GM19452 (cell line): ENCODE measurements around the gene ANKRD2.
"Not testable (repeated sequence)": the region's sequence is repeated elsewhere in the genome, so short reads cannot be mapped to it uniquely, and the experiment has no call there.

Experiments
- ATAC-seq: cut with Tn5 transposase; IDR thresholded peaks from one replicate; pipeline ENCODE4 v1.9.1; 2021; ENCODE audit not compliant: unreplicated experiment

The ANKRD2 gene

DNA sequence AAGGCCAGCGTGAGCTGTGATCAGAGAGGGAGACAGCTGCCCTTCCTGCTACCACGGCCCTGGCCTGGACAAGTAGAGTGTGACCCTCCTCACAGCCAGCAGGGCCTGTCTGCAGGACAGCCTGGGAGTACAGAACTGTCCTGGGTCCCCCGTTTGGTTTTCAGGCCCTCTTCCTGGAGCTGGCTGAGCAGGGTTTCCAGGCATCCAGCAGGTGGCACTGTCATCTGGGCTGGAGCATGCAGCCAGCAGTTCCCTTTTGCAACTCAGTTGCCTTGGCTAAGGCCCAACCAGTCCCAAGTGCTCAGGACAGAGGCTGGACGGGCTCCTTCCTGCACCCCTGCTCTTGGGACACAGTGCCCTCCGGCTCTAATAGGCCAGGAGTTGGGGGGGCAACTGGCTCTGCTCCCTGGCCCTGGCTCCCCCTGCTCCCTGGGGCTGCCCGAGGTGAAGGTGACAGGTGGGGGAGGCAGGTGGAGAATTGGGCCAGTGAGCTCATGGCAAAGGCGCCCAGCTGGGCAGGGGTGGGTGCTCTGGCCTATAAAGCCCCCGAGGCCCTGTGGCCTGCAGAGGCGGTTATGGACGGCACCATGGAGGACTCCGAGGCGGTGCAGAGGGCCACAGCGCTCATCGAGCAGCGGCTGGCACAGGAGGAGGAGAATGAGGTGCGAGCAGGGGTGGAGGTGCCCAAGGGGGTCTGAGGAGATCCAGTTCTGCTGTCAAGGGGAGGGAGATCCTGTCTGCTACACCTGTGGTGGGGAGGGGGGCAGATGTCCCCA is at the start of gene ANKRD2:
ANKRD2 (plus strand) TSS at position 566 of the 776 bp plus-strand sequence; CDS start at position 576, 10 bp downstream.
- ATAC-seq, result peak; percentile 60

GRCh38 chr10:97522937-97523336 is 49.6 kb upstream of the ANKRD2 start:
- no peak for ATAC-seq

DNA sequence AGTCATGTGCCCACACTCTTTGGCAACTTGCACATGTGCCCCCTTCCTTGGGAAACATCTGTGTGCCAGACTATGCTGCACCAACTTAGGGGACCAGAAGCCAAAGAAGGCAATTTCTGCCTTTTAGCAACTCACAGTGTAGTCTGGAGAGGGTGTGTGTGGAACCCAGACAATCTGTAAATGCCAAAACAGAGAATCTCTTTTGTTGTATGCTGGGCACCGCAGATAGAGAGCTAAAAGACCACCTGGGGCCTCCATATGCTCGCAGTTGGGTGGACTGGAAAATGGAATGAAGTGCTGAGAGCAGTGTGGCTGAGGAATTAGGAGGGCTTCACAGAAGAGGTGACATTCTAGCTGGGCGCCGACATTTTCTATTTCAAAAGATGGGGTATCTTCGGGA is 47.5 kb upstream of the ANKRD2 start:
- no peak for ATAC-seq

- ATAC-seq, result no peak
Measured at GRCh38 chr10:97525683-97526110, 46.9 kb upstream of the ANKRD2 start.

DNA sequence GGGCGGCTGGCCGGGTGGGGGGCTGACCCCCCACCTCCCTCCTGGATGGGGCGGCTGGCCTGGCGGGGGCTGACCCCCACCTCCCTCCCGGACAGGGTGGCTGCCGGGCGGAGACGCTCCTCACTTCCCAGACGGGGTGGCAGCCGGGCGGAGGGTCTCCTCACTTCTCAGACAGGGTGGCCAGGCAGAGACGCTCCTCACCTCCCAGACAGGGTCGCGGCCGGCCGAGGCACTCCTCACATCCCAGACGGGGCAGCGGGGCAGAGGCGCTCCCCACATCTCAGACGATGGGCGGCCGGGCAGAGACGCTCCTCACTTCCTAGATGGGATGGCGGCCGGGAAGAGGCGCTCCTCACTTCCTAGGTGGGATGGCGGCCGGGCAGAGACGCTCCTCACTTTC is 43.7 kb upstream of the ANKRD2 start:
- ATAC-seq, result not testable (repeated sequence)

- no peak for ATAC-seq
Measured at GRCh38 chr10:97529685-97530465, 42.7 kb upstream of the ANKRD2 start.

DNA sequence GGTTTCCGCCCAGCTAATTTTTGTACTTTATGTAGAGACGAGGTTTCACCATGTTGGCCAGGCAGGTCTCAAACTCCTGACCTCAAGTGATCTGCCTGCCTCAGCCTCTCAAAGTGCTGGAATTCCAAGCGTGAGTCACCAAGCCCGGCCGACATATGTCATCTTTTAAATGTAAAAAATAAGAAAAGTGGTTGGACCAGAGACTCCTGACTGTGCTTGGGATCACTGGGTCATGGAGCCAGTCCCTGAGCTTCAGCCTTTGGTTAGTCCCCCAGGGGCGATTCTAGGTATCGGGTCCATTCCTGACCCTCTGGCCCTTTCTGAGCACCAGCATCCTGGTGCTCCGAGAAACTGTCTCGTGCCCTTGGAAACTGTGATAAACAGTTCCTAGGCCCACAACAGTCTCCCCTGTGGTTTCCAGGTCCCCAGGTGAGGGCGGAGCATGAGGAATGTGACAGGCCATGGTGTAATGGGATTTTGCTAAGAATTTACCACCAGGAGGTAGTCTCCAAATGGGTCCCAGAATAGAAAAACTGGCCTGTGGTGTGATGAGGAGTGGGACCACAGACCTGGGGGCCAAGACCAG is 41.1 kb upstream of the ANKRD2 start:
- no peak for ATAC-seq

DNA sequence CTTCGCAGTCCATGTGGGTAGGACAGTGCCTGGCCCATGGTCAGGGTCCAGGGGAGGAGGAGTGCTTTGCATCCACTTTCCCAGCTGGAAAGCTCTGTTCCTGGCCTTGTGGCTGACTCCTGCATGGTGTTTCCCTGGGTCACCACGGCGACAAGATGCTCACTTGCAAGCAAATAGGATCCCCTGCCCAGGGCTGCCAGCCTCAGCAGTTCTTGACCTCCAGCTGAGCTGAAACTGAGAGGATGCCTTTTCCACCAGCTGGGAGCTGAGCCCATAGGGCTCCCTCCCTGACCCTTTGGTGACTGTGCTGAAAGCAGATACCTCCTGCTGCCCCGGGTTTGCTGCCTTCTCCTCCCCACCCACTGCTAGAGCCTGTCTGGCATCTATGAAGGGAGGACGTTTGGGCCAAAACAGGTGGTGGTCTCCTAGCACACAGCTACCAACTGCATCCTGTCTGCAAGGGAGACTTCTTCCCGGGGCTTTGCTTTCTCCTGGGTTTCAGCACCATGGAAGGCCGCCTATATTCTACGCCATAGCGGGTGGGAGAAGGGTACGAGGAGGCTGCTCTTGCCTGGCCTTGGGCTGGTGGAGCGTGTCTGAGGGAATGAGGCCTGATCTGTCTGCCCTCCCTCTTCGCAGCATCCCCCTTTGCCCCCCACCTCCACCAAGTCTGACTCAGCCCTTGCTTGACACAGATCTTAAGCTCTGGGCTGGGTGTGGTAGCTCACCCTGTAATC is 39.5 kb upstream of the ANKRD2 start:
- ATAC-seq, result no peak

DNA sequence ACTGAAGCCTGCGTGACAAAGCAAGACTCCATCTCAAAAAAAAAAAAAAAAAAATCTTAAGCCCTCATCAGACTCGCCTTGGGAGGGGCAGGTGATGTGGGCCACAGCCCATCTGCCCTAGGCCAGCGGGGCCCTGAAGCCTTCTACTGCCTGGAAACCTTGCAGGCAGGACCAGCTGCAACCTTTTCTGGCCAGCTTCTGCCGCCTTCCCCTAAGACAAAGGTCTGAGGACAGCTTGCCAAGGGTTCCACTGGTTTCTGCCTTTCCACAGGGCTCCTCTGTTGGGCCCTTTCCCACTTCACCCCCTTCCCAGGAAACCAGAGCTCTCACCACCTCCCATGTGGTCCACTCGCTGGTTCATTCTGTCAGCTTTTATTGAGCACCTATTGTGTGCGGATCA is 38.7 kb upstream of the ANKRD2 start:
- no peak for ATAC-seq

- no peak for ATAC-seq
Measured at GRCh38 chr10:97534746-97535367, 37.7 kb upstream of the ANKRD2 start.

- ATAC-seq, result no peak
Measured at GRCh38 chr10:97537186-97537869, 35.3 kb upstream of the ANKRD2 start.

DNA sequence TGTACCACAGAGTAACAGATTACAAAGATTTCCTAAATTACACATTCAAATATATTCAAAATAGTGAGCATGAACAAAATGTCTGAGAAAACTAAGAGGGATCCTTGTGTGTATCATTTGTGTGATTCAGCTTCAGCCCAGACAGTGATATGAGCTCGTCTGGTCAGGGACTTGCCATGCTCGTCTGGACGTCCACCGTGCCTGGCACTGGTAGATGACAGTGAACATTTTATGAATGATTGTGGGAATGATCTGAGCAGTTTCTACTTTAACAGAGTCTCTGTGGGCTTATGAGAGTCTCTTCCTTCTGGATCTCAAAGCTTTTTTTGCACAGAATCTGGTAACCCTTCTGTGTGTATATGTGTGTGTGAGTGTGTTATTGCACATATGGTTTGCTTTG is 34.2 kb upstream of the ANKRD2 start:
- ATAC-seq, result no peak

- ATAC-seq, result no peak
Measured at GRCh38 chr10:97538839-97539238, 33.7 kb upstream of the ANKRD2 start.

DNA sequence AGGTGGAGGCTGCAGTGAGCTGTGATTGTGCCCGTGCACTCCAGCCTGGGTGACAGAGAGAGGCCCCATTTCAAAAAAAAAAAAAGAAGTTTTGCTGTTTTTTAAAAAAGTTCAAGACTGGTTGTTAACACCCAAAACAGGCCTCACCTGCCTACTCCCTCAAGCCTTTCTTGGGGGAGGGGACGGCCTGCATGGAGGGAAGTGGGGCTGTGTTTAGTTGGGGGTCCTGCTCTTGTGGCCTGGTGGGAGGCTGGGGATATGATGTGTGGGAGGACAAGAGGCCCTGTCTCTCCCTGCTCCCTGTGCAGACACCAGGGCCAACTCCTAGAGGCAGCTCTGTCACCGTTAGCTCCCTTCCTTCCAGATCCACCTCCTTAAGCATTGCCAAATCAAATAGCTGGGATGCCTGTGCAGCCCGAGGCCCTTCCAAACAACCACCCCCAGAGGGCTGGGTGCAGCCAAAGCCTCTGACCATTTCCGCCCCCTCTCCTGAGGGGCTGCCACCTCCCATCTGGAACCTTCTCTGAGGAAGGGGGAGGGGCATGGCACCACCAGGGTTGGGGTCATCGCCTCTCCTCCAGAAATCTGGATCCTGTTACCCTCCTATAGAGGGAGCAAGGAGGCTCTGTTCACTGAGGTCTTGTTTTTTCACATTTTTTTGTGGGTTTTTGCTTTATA is 32.9 kb upstream of the ANKRD2 start:
- no peak for ATAC-seq

DNA sequence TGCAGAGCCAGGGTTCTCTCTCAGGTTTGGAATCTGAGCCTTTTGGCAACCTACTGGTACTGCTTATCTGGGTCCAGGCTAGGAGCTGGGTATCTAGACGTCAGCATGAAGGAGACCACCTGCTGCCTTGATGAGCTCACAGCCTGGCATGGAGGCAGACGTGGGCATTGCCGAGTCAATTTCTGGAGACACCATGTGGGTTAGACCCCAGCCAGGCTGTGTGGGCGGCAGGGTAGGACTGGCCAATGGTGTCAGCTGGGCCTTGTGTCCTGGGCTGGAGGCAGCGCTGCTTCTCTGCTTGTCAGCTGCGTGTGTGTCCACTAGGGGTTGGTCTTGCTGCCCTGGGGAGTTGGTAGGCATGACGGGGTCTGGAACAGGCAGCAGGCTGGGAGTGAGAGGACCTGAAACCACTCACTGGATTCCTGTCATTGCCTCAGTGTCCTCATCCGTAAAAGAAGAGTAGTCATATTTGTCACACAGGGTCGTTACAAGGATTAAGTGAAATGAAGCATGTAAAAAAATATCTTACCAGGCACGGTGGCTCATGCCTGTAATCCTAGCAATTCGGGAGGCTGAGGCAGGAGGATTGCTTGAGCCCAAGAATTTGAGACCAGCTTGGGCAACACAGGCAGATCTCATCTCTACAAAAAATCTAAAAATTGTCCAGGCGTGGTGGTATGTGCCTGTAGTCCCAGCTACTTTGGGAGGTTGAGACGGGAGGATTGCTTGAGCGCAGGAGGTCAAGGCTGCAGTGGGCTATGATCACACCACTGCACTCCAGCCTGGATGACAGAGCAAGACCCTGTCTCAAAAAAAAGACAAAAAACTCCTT is 31.7 kb upstream of the ANKRD2 start:
- ATAC-seq, result no peak

DNA sequence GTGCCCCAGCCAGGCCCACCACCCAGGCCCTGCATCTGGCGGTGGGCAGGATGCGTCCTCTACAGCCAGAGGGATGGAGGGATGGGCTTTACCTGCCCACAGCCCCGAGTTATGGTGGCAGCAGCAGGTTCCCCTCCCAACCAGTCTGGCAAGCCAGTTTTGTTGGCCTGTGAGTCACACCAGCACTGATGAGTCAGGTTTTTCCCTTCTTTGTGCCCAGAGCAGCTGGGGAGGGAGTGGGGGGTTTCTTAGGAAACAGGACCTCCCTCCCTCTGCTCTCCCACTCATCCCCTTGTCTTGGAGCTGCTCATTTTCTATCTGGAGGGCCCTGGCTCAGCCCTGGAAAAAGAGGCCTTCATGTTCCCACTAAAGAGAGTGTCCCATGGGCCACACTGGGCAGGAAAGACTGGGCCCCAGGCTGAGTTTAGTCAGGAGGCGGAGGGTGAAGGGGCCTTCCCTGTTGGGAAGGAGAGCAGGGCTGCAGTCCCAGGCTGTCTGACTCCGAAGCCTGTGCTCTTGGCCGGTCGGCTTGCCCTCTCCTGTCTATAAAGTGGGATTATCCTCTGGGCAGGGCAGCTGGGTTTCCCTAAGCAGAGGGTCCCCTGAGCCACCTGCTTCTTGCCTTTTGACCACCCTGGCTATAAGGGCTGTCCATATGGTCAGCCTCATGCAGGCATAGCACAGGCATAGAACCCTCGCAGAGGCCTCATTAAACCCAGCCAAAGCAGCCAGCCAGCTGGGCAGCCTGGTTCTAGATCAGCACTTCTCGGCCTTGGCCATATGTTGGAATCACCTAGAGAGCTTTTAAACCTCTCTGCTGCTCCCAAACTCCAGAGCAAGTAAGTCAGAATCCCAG is 30.2 kb upstream of the ANKRD2 start:
- ATAC-seq, result no peak

- ATAC-seq, result no peak
Measured at GRCh38 chr10:97543025-97543546, 29.5 kb upstream of the ANKRD2 start.
